ENCODE measurements around the gene ELAVL3. TPM values are rescaled to one million over a fixed set of nuclear protein-coding genes. Genes with fewer than 3 reads are reported as not detected.
"Not testable (repeated sequence)": the region's sequence is repeated elsewhere in the genome, so short reads cannot be mapped to it uniquely, and the experiment has no call there.

Gene ELAVL3
- total RNA-seq, 2 experiments from 2014 or later = not detected

- POLR2A ChIA-PET = not testable (repeated sequence)
- CTCF ChIA-PET = interaction anchor here (1.9 kb wide), 1 partner anchor 14 kb away, joined by 7 read pairs; no protein-coding TSS in a partner anchor
Observed at GRCh38 chr19:11468266-11468845, 12.5 kb downstream of the ELAVL3 start.

- ChIA-PET POLR2A (no interaction called here), CTCF (no interaction called here)
Observed at GRCh38 chr19:11465600-11465999, 15.2 kb downstream of the ELAVL3 start.

GRCh38 chr19:11464333-11465265 is 16.2 kb downstream of the ELAVL3 start:
- ChIA-PET CTCF (interaction anchor here (0.6 to 0.7 kb wide), 2 partner anchors 17 to 260 kb away, joined by 3 to 4 read pairs; no protein-coding TSS in a partner anchor), POLR2A (no interaction called here)

- POLR2A ChIA-PET = no interaction called here
- CTCF ChIA-PET = interaction anchor here (0.7 kb wide), 2 partner anchors 41 to 125 kb away, joined by 3 read pairs; no protein-coding TSS in a partner anchor
Observed at GRCh38 chr19:11463391-11463790, 17.5 kb downstream of the ELAVL3 start.

DNA sequence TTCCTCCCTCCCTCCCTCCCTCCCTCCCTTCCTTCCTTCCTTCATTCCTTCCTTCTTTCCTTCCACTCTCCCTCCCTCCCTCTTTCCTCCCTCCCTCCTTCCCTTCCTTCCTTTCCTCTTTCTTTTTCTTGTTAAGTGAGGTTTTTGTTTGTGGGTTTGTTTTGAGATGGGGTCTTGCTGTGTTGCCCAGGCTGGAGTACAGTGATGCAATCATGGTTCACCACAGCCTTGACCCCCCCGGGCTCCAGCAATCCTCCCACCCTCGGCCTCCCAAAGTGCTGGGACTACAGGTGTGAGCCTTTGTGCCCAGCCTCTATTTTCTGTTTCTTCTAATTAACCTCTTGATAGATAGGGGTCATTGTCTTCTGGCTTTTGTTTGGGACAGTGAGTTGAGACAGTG is 19.4 kb downstream of the ELAVL3 start:
- CTCF ChIA-PET = no interaction called here
- POLR2A ChIA-PET = interaction anchor here (0.7 kb wide), 1 partner anchor 191 kb away, joined by 8 read pairs; no protein-coding TSS in a partner anchor

- CTCF ChIA-PET = no interaction called here
- POLR2A ChIA-PET = no interaction called here
Observed at GRCh38 chr19:11460207-11460606, 20.6 kb downstream of the ELAVL3 start.

DNA sequence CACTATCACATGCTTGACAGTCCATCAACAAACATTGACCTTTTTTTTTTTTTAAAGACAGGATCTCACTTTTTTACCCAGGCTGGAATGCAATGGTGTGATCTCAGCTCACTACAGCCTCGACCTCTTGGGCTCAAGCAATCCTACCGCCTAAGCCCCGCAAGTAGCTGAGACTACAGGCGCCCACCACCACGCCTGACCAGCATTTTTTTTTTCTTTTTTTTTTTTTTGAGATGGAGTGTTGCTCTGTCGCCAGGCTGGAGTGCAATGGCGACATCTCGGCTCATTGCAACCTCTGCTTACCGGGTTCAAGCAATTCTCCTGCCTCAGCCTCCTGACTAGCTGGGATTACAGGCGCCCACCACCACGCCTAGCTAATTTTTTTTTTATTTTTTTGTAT is 21.9 kb downstream of the ELAVL3 start:
- CTCF ChIA-PET = interaction anchor here (0.7 kb wide), 1 partner anchor 37 kb away, joined by 3 read pairs; no protein-coding TSS in a partner anchor
- POLR2A ChIA-PET = not testable (repeated sequence)

GRCh38 chr19:11458236-11458900 is 22.5 kb downstream of the ELAVL3 start:
- ChIA-PET POLR2A (no interaction called here), CTCF (interaction anchor here (0.7 kb wide), 1 partner anchor 38 kb away, joined by 3 read pairs; no protein-coding TSS in a partner anchor)

DNA sequence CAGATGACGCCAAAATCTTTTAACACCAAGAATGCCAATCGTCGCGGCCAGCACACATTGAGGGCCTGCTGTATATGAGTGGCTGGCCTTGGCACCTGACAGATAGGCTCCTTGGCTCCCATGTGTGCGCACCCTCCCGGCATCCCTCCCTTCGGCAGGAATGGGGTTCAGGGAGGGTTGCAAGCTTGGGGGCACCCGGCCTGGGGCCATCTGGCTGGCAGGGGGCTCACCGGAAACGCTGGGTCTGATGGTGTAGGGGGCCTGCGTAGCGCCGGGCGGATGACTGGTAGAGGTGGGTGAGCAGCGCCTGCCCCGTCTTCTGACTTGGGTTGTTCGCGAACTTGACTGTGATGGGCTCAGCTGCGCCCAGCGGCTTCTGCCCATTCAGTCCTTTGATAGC is 23.0 kb downstream of the ELAVL3 start:
- ChIA-PET POLR2A (no interaction called here), CTCF (no interaction called here)

DNA sequence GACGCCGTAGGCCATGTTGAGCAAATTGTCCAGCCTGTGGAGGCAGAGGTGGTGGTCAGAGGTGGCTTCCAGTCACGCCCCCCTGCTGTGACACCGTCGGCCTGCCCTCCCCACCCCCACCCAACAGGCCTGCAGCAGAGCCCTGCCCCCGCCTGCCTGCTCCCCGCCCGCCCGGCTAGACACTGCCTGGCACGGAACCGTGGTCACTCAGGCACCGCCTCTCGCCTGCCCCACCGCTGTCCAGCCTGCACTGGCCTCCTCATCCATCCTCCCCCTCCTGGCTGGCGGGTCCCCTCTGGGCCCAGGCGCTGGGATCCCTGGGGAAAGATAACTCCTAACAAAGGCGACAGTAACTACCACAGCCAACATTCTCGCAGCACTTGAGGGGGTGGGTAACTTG is 23.7 kb downstream of the ELAVL3 start:
- POLR2A ChIA-PET = no interaction called here
- CTCF ChIA-PET = interaction anchor here (0.6 kb wide), 1 partner anchor 316 kb away, joined by 5 read pairs; no protein-coding TSS in a partner anchor

GRCh38 chr19:11456659-11457058 is 24.2 kb downstream of the ELAVL3 start:
- POLR2A ChIA-PET = no interaction called here
- CTCF ChIA-PET = no interaction called here

DNA sequence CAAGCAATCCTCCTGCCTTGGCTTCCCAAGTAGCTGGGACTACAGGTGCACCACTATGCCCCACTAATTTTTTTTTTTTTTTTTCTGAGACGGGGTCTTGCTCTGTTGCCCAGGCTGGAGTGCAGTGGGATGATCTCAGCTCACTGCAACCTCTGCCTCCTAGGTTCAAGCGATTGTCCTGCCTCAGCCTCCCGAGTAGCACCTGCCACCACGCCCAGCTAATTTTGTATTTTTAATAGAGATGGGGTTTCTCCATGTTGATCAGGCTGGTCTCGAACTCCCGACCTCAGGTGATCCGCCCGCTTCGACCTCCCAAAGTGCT is 25.7 kb downstream of the ELAVL3 start:
- CTCF ChIA-PET = interaction anchor here (0.6 kb wide), 1 partner anchor 663 kb away, joined by 3 read pairs; no protein-coding TSS in a partner anchor
- POLR2A ChIA-PET = not testable (repeated sequence)

GRCh38 chr19:11453468-11454341 is 27.1 kb downstream of the ELAVL3 start:
- ChIA-PET POLR2A (no interaction called here), CTCF (interaction anchor here (1.1 kb wide), 1 partner anchor 228 kb away, joined by 3 read pairs; no protein-coding TSS in a partner anchor)

GRCh38 chr19:11452620-11453310 is 28.1 kb downstream of the ELAVL3 start:
- ChIA-PET POLR2A (interaction anchor here (1.1 kb wide), 1 partner anchor 30 kb away, joined by 17 read pairs; no protein-coding TSS in a partner anchor), CTCF (interaction anchor here (0.7 to 1.2 kb wide), 3 partner anchors 30 to 227 kb away, joined by 3 to 6 read pairs (median 3); no protein-coding TSS in a partner anchor)

GRCh38 chr19:11451871-11452619 is 28.8 kb downstream of the ELAVL3 start:
- POLR2A ChIA-PET = interaction anchor here (1.1 kb wide), 1 partner anchor 30 kb away, joined by 17 read pairs; no protein-coding TSS in a partner anchor

GRCh38 chr19:11451327-11451870 is 29.4 kb downstream of the ELAVL3 start:
- ChIA-PET POLR2A (interaction anchor here (0.5 kb wide), 1 partner anchor 377 kb away, joined by 3 read pairs; no protein-coding TSS in a partner anchor), CTCF (interaction anchor here (1.2 kb wide), 1 partner anchor 31 kb away, joined by 6 read pairs; no protein-coding TSS in a partner anchor)

More at GRCh38 chr19:11451871-11452619, 28.8 kb downstream of the ELAVL3 start:
- CTCF ChIA-PET = interaction anchor here (0.7 to 1.2 kb wide), 3 partner anchors 31 to 226 kb away, joined by 3 to 6 read pairs (median 3); no protein-coding TSS in a partner anchor

All from activated CD8-positive, alpha-beta memory T cell treated with anti-CD3 and anti-CD28 coated beads for 36 hours (primary cell).